ENCODE measurements around the gene FCN3.

The FCN3 gene

GRCh38 chr1:27331922-27332321, 42.7 kb downstream of the FCN3 start:
- POLR2A ChIA-PET (ENCODE audit: low non-redundant PET), result no interaction called here

GRCh38 chr1:27331426-27331825, 43.2 kb downstream of the FCN3 start:
- TF ChIP-seq CTCF (conservative IDR thresholded peaks at IDR 0.05; ENCODE audit: low read depth), result no peak
- ChIA-PET POLR2A (ENCODE audit: low non-redundant PET) (no interaction called here), CTCF (interaction anchor here (0.5 kb wide), 1 partner anchor 57 kb away, joined by 5 read pairs; no protein-coding TSS in a partner anchor)
- DNase-seq (ENCODE audit: low spot score), result no peak
- H3K27ac ChIP-seq, result peak overlapping the region; percentile 98

More at GRCh38 chr1:27331922-27332321, 42.7 kb downstream of the FCN3 start:
- TF ChIP-seq CTCF (conservative IDR thresholded peaks at IDR 0.05; ENCODE audit: low read depth), result no peak
- DNase-seq (ENCODE audit: low spot score), result no peak
- peak overlapping the region; percentile 98 for H3K27ac ChIP-seq
- CTCF ChIA-PET, result interaction anchor here (0.5 to 2.2 kb wide), 11 partner anchors 8 to 63 kb away, joined by 3 to 11 read pairs (median 5); partner anchors contain the start of genes SYTL1 and TMEM222

GRCh38 chr1:27330786-27331185, 43.8 kb downstream of the FCN3 start:
- TF ChIP-seq CTCF (conservative IDR thresholded peaks at IDR 0.05; ENCODE audit: low read depth), result no peak
- H3K27ac ChIP-seq, result peak overlapping the region; percentile 98
- POLR2A ChIA-PET (ENCODE audit: low non-redundant PET), result no interaction called here
- CTCF ChIA-PET, result no interaction called here
- no peak for DNase-seq (ENCODE audit: low spot score)

- CTCF ChIA-PET, result interaction anchor here (1.6 kb wide), 1 partner anchor 27 kb away, joined by 5 read pairs; no protein-coding TSS in a partner anchor
- H3K27ac ChIP-seq, result no peak overlapping the region
- POLR2A ChIA-PET (ENCODE audit: low non-redundant PET), result no interaction called here
- TF ChIP-seq CTCF (conservative IDR thresholded peaks at IDR 0.05; ENCODE audit: low read depth), result no peak
- DNase-seq (ENCODE audit: low spot score), result no peak
Measured at GRCh38 chr1:27327964-27328363, 46.7 kb downstream of the FCN3 start.

GRCh38 chr1:27325286-27325685, 49.3 kb downstream of the FCN3 start:
- ChIA-PET POLR2A (ENCODE audit: low non-redundant PET) (no interaction called here), CTCF (no interaction called here)
- H3K27ac ChIP-seq, result no peak overlapping the region
- DNase-seq (ENCODE audit: low spot score), result no peak
- no peak for TF ChIP-seq CTCF (conservative IDR thresholded peaks at IDR 0.05; ENCODE audit: low read depth)

- no peak for DNase-seq (ENCODE audit: low spot score)
- peak overlapping the region; percentile 88 for H3K27ac ChIP-seq
- ChIA-PET CTCF (interaction anchor here (0.6 to 1.6 kb wide), 3 partner anchors 10 to 27 kb away, joined by 3 to 8 read pairs (median 4); no protein-coding TSS in a partner anchor), POLR2A (ENCODE audit: low non-redundant PET) (interaction anchor here (0.8 to 0.9 kb wide), 2 partner anchors 20 to 164 kb away, joined by 3 read pairs; partner anchors contain the start of gene SYTL1)
- TF ChIP-seq CTCF (conservative IDR thresholded peaks at IDR 0.05; ENCODE audit: low read depth), result no peak
Measured at GRCh38 chr1:27322569-27323240, 51.9 kb downstream of the FCN3 start.

Measured in RWPE1 (cell line).